ENCODE results near the gene ANGEL2. TPM values are rescaled to one million over a fixed set of nuclear protein-coding genes. Genes with fewer than 3 reads are reported as not detected.

Gene ANGEL2
- total and polyA plus RNA-seq, 2 experiments from 2014 or later, result 11.8 to 34.8 TPM

DNA sequence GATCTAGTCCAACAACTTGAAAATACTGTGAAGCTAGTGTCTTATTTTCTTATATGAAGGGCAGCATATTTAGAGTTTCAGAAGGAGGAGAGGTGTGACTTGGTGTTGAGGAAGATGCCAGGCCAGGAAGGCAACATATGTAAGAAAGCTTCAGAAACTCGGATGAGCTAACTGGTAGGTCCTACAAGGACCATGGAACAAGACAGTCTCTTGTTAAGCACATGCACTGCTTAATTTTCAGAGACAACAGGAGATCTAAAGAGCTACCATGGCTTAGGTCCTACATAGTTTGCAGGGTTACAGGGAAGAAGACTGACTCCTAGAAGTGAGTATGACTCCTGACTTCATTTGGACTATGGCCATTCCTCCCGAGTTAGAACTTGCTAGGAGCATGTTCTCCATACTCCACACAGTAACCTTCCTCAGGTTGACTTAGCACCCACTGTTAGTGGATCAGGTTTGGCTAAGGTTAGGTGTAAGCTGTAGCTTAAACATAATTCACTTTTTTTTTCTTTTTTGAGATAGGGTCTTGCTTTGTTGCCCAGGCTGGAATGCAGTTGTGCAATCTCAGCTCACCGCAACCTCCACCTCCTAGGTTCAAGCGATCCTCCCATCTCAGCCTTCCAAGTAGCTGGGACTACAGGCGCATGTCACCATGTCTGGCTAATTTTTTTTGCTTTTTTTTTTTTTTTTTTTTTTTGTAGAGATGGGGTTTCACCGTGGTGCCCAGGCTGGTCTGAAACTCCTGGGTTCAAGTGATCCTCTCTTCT lies 31.0 kb downstream of the ANGEL2 start:
- no peak for TF ChIP-seq EZH2phosphoT487 (IDR thresholded peaks at IDR 0.05; ENCODE audit: low read depth, severe bottlenecking, unreplicated experiment)
- no peak for TF ChIP-seq EZH2 (IDR thresholded peaks at IDR 0.05; ENCODE audit: borderline replicate concordance)
- TF ChIP-seq, protein P1, sequence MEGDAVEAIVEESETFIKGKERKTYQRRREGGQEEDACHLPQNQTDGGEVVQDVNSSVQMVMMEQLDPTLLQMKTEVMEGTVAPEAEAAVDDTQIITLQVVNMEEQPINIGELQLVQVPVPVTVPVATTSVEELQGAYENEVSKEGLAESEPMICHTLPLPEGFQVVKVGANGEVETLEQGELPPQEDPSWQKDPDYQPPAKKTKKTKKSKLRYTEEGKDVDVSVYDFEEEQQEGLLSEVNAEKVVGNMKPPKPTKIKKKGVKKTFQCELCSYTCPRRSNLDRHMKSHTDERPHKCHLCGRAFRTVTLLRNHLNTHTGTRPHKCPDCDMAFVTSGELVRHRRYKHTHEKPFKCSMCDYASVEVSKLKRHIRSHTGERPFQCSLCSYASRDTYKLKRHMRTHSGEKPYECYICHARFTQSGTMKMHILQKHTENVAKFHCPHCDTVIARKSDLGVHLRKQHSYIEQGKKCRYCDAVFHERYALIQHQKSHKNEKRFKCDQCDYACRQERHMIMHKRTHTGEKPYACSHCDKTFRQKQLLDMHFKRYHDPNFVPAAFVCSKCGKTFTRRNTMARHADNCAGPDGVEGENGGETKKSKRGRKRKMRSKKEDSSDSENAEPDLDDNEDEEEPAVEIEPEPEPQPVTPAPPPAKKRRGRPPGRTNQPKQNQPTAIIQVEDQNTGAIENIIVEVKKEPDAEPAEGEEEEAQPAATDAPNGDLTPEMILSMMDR (IDR thresholded peaks at IDR 0.05; ENCODE audit: poor library complexity), result no peak
- Histone ChIP-seq H3K4me1 (ENCODE audit: insufficient read depth) (peaks cover 4% of the 10 kb centered on the region), H3K79me2 (no peaks in the 10 kb centered on the region), H3K4me3 (no peak overlapping the region), H3K9me2 (replicated peaks; ENCODE audit: insufficient read depth) (no peaks in the 10 kb centered on the region), H3K27me3 (no peaks in the 10 kb centered on the region), H3K36me3 (replicated peaks; ENCODE audit: insufficient read depth, low read depth) (no peaks in the 10 kb centered on the region), H3K9me3 (ENCODE audit: low read depth) (no peaks in the 10 kb centered on the region), H3K27ac (no peak overlapping the region), H2AFZ (no peak overlapping the region), H4K20me1 (ENCODE audit: insufficient read depth, poor library complexity, severe bottlenecking) (no peaks in the 10 kb centered on the region), H3K4me2 (no peak overlapping the region)
- DNase-seq (ENCODE audit: low spot score), result no peak
- 96% methylated on average over 6 of the region's 6 CpGs for WGBS (ENCODE audit: low lambda C conversion rate, missing lambda C conversion rate)

DNA sequence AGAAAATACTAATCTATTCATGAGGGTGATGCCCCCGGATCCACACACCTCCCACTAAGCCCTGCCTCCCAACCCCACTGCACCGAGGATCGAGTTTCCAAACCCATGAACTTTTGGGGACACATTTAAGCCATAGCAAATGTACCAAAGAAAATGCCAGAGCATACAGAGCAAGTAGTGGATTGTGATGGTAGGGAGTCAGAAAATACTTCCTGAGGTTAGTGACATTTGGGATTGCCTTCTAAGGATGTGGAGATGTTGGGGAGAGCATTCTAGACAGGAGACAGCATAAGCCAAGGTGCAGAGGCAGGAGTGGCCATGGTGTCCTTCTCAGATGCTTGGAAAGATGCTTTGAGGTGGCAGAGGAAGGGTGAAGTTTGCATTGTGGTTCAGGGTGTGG lies 32.2 kb downstream of the ANGEL2 start:
- TF ChIP-seq, protein P1 (IDR thresholded peaks at IDR 0.05; ENCODE audit: poor library complexity), result no peak
- TF ChIP-seq EZH2phosphoT487 (IDR thresholded peaks at IDR 0.05; ENCODE audit: low read depth, severe bottlenecking, unreplicated experiment), result no peak
- TF ChIP-seq EZH2 (IDR thresholded peaks at IDR 0.05; ENCODE audit: borderline replicate concordance), result no peak
- H3K27ac ChIP-seq, result no peak overlapping the region
- peaks cover 4% of the 10 kb centered on the region for H3K4me1 ChIP-seq (ENCODE audit: insufficient read depth)
- H3K4me2 ChIP-seq, result no peak overlapping the region
- H2AFZ ChIP-seq, result no peak overlapping the region
- H3K9me2 ChIP-seq (replicated peaks; ENCODE audit: insufficient read depth), result no peaks in the 10 kb centered on the region
- H3K36me3 ChIP-seq (replicated peaks; ENCODE audit: insufficient read depth, low read depth), result no peaks in the 10 kb centered on the region
- no peak for DNase-seq (ENCODE audit: low spot score)
- H3K79me2 ChIP-seq, result no peaks in the 10 kb centered on the region
- H3K4me3 ChIP-seq, result no peak overlapping the region
- no peaks in the 10 kb centered on the region for H4K20me1 ChIP-seq (ENCODE audit: insufficient read depth, poor library complexity, severe bottlenecking)
- 95% methylated on average over 3 of the region's 3 CpGs for WGBS (ENCODE audit: low lambda C conversion rate, missing lambda C conversion rate)
- no peaks in the 10 kb centered on the region for H3K9me3 ChIP-seq (ENCODE audit: low read depth)
- H3K27me3 ChIP-seq, result no peaks in the 10 kb centered on the region

DNA sequence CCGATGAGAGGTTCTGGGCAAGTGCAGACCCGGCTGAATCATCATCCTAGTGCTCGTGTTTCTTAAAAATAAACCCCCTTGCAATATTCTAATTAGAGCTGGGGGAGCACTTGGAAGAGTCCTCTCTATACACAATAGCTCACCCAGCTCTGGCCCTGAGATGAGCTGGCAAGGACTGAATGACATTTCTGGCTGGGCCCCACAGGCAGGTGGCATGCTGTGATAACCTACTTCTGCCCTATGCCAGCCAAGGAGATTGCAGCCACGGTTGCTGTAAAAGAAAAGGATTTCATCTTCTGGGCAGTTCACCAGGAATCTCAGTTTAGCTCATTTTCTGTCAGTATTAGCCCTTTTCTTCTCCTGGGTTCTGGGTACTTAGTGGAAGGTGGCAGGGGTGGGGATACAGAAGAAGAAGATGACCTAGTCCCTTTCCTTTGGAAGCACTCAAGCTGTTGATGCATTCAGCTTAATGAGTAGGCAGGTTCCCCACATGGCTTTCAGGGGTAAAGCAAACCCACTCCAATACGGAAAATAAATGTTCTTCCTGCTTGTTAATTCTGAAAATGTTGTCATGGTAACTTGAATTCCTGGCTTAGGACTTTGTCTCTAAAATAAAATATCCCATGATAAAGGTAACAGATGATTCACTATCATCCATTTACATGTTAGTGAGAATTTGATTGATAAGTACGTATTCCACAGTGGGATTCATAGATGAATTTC lies 33.1 kb downstream of the ANGEL2 start:
- no peaks in the 10 kb centered on the region for H3K27me3 ChIP-seq
- H3K4me1 ChIP-seq (ENCODE audit: insufficient read depth), result peaks cover 4% of the 10 kb centered on the region
- H3K4me2 ChIP-seq, result no peak overlapping the region
- no peaks in the 10 kb centered on the region for H3K79me2 ChIP-seq
- no peak overlapping the region for H2AFZ ChIP-seq
- no peaks in the 10 kb centered on the region for H3K36me3 ChIP-seq (replicated peaks; ENCODE audit: insufficient read depth, low read depth)
- H3K4me3 ChIP-seq, result no peak overlapping the region
- no peak for TF ChIP-seq EZH2 (IDR thresholded peaks at IDR 0.05; ENCODE audit: borderline replicate concordance)
- no peak for TF ChIP-seq EZH2phosphoT487 (IDR thresholded peaks at IDR 0.05; ENCODE audit: low read depth, severe bottlenecking, unreplicated experiment)
- TF ChIP-seq, protein P1 (IDR thresholded peaks at IDR 0.05; ENCODE audit: poor library complexity), result no peak
- 94% methylated on average over 6 of the region's 6 CpGs for WGBS (ENCODE audit: low lambda C conversion rate, missing lambda C conversion rate)
- no peak overlapping the region for H3K27ac ChIP-seq
- H3K9me3 ChIP-seq (ENCODE audit: low read depth), result no peaks in the 10 kb centered on the region
- no peaks in the 10 kb centered on the region for H3K9me2 ChIP-seq (replicated peaks; ENCODE audit: insufficient read depth)
- no peaks in the 10 kb centered on the region for H4K20me1 ChIP-seq (ENCODE audit: insufficient read depth, poor library complexity, severe bottlenecking)
- DNase-seq (ENCODE audit: low spot score), result no peak
